GM18873 (cell line): ENCODE results near the gene KCNAB1.
"Not testable (repeated sequence)": the region's sequence is repeated elsewhere in the genome, so short reads cannot be mapped to it uniquely, and the experiment has no call there.

Experiments used
- ATAC-seq: cut with Tn5 transposase; IDR thresholded peaks from one replicate; pipeline ENCODE4 v1.9.1; 2021; ENCODE audit warnings: mild to moderate bottlenecking, moderate library complexity, moderate number of reproducible peaks; ENCODE audit not compliant: unreplicated experiment, low FRiP score

Gene KCNAB1

GRCh38 chr3:156135921-156136638, 15.7 kb downstream of the KCNAB1 start:
- no peak for ATAC-seq

DNA sequence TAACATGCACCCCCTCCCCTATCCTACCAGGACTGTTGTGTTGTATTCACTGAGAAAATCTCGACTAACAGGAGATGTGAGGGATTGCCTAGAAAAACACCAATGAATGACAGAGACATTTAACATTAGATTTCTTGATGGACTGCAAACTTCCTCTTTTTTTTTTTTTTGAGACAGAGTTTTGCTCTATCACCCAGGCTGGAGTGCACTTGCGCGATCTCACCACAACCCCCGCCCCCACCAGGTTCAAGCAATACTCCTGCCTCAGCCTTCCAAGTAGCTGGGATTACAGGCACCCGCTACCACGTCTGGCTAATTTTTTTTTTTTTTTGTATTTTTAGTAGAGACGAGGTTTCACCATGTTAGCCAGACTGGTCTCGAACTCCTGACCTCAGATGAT, 17.0 kb downstream of the KCNAB1 start:
- not testable (repeated sequence) for ATAC-seq

DNA sequence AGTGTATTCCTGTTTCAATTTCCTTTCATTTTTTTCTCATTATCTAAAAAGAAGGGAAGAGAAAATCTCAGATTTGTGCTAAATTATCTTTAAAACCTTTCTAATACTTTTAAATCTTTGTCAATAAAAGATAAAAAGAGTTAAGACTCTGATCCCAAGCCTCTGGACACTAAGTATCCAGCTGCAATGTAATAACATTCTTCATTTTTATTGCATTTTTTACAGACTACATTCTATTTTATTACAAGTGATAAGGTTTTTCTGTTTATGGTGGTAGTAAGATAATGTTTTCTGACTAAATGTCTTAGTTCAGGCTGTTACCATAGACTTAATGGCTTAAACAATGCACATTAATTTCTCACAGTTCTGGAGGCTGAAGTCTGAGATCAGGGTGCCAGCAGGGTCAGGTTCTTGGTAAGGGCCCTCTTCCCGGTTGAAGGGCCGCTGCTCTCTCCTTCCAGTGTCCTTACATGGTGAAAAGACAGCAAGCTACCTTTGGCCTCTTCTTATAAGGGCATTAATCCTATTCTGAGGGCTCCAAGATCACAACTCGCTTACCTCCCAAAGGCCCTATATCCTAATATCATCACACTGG, 19.7 kb downstream of the KCNAB1 start:
- ATAC-seq: no peak

DNA sequence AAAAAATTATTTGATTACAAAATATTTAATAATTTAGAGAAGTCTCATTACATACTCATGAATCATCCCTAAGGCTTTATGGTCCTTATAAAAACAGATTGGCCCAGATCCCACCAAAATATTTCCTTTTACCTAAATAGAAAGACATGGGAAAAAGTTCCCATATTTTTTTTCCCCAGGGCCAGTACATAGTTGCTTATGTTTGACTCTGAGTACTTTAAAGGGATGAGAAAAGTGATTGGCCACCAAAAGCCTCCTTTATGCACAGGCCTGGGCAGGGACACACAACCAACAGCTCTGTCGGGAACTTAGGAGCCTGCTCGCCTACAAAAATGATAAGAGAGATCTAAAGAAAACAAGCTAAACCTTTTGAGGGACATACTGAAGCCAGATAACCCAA, 22.3 kb downstream of the KCNAB1 start:
- ATAC-seq: no peak

GRCh38 chr3:156143136-156143535, 22.8 kb downstream of the KCNAB1 start:
- no peak for ATAC-seq

DNA sequence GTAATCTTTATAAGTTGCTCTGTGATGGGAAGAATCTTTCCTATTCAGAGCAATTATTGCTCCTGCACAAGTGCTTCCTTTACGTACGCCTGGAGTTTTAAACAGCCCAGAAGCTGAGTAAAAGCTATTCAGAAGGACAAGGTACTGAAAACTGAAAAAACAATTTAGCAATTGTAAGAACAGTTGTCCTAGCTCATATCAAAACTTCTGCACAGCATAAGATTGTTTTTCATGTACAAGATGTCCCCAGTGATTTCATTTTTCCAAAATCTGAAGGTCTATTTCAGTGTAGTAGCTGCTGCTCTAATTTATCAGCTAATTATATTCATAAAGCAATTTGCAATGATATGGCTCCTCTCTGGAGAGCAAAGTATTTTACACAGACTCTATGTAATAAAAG, 23.7 kb downstream of the KCNAB1 start:
- no peak for ATAC-seq

GRCh38 chr3:156145866-156146265, 25.5 kb downstream of the KCNAB1 start:
- ATAC-seq: no peak

DNA sequence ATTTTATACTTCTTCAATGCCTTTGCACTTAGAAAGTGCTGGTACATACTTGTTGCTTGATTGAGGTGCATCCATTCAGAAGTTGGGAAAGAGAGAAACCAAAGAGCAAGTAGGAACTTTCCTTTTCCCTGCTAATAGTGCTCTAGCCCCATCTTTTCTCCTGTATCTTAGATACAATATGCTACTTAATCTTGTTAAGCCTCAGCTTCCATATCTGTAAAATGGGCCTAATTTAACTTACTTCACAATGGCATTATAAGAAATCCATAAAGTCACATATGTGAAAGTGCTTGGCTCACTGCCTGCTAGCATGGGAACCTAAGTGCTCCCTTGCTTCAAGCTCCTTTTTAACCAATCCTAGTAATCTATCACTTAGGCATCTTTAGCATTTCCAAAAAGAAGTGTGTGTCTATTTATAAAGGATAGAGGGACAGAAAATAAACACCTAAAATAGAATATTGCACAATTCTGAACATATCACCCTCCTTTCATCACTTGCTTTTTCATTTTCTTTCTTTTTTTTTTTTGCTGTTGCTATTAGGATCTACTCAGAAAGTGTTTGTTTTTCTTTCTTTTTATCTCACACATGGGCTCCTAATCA, 28.1 kb downstream of the KCNAB1 start:
- ATAC-seq: no peak

GRCh38 chr3:156148946-156149381, 28.6 kb downstream of the KCNAB1 start:
- ATAC-seq: no peak

GRCh38 chr3:156149876-156150275, 29.5 kb downstream of the KCNAB1 start:
- ATAC-seq: no peak

DNA sequence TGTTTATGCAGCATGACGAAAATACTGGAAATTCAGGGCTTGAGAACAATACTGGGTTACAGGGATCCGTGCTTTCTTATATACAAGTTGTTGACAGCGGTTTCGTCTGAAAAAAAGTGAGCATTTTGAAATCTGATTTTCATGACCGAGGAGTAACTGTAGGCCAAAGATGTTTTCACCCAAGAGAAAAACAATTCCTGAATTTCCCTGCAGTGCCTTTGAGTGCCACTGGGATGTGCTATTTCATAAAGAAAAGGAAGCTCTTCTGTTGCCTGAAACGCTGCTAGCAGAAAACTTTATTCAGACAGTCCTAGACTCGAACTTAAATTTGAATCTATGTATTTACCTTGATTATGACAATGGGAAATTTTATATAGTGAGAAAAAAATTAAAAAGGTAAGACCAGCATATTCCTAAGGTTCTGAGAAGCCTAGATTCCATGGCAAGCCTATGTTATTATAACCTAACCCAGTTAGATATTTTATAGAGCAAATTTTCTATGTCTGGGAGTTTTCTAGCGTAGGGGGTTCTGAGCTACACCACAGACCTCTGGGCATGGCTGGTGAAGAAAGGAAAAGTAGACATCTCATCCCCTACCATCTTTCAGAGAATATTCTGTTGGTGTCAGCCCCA, 30.2 kb downstream of the KCNAB1 start:
- no peak for ATAC-seq

DNA sequence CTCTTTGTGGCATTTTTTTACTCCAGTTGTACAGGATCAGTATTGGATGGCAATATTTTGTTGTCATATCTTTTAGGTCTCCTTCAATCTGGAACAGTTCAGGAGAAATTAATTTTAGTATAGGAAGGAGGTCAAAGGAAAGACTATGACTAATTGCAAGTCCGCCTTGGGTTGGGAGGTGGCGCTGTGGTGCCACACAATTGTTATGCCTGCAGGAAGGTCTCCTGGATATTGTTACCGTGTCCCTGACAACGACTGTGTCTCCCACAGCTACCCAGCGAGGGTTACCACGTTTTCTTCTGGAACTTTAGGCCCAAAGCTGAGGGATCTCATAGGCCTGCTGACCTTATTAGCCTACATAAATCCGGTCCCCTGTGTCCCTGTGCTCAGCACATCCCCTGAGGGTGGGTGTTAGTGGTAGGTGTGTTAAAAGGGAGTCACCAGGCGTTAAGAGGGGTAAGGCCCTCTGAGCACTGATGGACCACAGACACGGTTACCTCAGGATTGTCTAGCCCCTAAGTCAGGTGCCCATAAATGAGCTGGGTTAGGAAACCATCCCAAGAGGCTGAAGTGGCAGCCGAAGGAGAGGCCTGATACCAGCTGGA, 31.5 kb downstream of the KCNAB1 start:
- ATAC-seq: no peak

DNA sequence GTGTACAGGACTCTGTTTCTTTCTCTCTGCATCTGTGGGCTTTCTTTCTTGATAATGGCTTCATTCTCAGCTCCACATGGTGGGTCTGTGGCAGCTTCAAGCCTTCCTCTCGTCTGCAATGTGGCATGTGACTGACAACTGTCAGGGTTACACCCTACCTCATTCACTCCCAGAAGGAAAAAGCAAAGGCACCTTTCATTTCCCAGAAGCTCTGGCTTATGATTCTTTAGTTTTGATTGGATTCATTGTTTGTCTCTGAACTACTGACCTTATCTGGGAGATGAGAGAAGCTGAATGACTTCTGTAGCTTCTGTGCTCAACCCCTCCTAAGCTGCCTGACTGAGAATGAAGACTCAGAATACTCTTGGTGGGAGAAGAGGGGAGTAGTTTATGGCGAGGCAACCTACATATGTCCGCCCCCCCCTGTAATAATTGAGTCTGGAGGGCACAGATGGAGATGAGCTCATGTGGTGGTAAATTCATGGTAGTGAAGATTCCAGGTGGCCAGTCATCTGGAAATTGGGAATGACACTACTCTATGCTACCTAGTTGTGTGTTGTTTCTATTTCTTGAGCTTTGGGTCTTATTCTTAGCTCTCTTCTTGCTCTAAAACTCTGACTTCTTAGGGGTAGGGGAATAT, 38.4 kb downstream of the KCNAB1 start:
- no peak for ATAC-seq

- no peak for ATAC-seq
These were observed 40.3 kb downstream of the KCNAB1 start for GRCh38 chr3:156160647-156161046.

DNA sequence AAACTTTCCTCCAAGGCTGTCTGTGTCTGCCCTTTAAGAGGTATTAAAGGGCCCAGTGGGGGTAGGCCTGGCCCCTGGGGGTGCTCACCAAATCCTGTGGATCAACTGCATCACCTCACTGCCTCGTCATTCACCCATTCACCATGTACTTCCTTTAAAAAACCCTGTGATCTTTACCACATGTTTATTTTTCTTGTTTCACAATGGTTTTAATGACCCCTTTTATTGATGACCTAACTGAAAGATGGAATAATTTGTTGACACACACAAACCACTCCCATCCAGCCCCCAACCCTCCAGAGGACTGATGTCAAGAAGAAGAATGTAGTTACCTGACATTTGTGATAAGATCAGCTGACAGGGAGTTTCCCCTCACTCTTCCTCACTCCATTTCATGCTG, 40.8 kb downstream of the KCNAB1 start:
- ATAC-seq: no peak

GRCh38 chr3:156163848-156164247, 43.5 kb downstream of the KCNAB1 start:
- no peak for ATAC-seq

GRCh38 chr3:156166808-156167207, 46.4 kb downstream of the KCNAB1 start:
- no peak for ATAC-seq

GRCh38 chr3:156170571-156170970, 50.2 kb downstream of the KCNAB1 start:
- ATAC-seq: no peak

DNA sequence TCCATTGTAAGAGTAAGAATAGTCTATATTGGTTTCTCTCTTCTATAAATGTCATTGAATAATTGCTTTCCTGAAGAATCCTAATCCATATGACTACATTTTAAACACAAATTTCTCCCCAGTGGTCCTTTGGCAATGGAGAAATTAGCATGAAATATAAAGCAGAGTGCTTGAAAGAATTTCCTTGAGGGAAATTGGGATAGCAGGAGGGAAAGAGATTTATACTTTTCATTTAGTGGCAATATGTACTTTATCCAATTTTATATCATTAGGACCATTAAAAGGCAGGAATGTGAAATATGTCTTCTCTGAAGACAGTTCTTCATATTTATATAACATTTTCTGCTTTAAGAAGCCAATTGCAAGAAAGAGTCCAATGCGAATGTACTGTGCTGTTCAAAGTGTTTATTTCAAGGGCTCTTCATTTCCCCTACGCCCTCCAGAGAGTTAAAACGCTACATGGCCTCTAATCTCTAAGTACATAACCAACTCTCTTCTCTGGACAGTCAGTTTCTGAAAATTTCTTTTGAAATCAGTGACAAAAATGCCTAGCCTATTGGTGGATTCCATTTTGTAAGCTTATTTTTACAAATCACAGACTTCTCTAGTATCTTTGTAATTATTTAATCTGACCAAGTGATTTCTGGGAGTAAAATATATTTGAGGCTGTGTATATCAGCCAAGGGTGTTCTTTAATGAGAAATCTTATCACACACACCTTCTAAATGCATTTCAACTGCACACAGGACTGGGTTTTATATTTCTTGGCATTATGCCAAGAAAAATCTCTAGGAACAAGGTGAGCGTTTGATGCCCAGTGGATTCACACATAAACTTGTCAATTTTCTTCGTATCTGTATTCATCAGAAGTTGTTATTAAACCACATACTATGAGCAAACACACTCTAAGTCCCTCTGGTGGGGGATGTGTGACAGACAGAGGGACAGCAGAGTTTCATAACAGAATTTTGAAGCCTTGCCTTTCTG, 51.2 kb downstream of the KCNAB1 start:
- no peak for ATAC-seq
